ENCODE measurements around the gene EPGN. TPM values are rescaled to one million over a fixed set of nuclear protein-coding genes. Genes with fewer than 3 reads are reported as not detected.

The EPGN gene
- total RNA-seq, 2 experiments from 2014 or later: not detected

- Histone ChIP-seq H2AFZ (ENCODE audit: low read length) (no peak overlapping the region), H3K27ac (ENCODE audit: low read depth, low read length, poor library complexity, severe bottlenecking) (no peak overlapping the region), H3K9me2 (ENCODE audit: insufficient read depth, low read length) (no peaks in the 10 kb centered on the region), H3K4me2 (ENCODE audit: low read length) (no peak overlapping the region), H4K20me1 (ENCODE audit: insufficient read depth, low read length) (no peaks in the 10 kb centered on the region), H3K9me3 (ENCODE audit: low read length) (no peaks in the 10 kb centered on the region), H3K4me3 (ENCODE audit: low read depth, low read length, poor library complexity, severe bottlenecking) (no peak overlapping the region), H3K79me2 (ENCODE audit: insufficient read depth, low read depth, low read length) (no peaks in the 10 kb centered on the region), H3K4me1 (ENCODE audit: insufficient read depth, low read length, poor library complexity, severe bottlenecking) (no peaks in the 10 kb centered on the region), H3K36me3 (ENCODE audit: insufficient read depth, low read length) (no peaks in the 10 kb centered on the region)
- CTCF ChIA-PET (ENCODE audit: unreplicated experiment): no interaction called here
- no peak for TF ChIP-seq EZH2phosphoT487 (IDR thresholded peaks at IDR 0.05; ENCODE audit: borderline replicate concordance, low read depth, low read length)
- TF ChIP-seq CTCF (conservative IDR thresholded peaks at IDR 0.05; ENCODE audit: low read length): no peak
- no peak for DNase-seq (ENCODE audit: low spot score)
- intact Hi-C loops (cut with micrococcal nuclease; ENCODE audit: unreplicated experiment): no loop called here
- BruUV-seq (replicated peaks): no TSS peak
- POLR2A ChIA-PET: no interaction called here
These were observed 24.2 kb upstream of the EPGN start for GRCh38 chr4:74284053-74284452.

- Histone ChIP-seq H2AFZ (ENCODE audit: low read length) (no peak overlapping the region), H3K9me2 (ENCODE audit: insufficient read depth, low read length) (no peaks in the 10 kb centered on the region), H3K4me1 (ENCODE audit: insufficient read depth, low read length, poor library complexity, severe bottlenecking) (no peaks in the 10 kb centered on the region), H3K36me3 (ENCODE audit: insufficient read depth, low read length) (no peaks in the 10 kb centered on the region), H3K4me2 (ENCODE audit: low read length) (no peak overlapping the region), H3K27ac (ENCODE audit: low read depth, low read length, poor library complexity, severe bottlenecking) (no peak overlapping the region), H4K20me1 (ENCODE audit: insufficient read depth, low read length) (no peaks in the 10 kb centered on the region), H3K79me2 (ENCODE audit: insufficient read depth, low read depth, low read length) (no peaks in the 10 kb centered on the region), H3K9me3 (ENCODE audit: low read length) (no peaks in the 10 kb centered on the region), H3K4me3 (ENCODE audit: low read depth, low read length, poor library complexity, severe bottlenecking) (no peak overlapping the region)
- no peak for TF ChIP-seq EZH2phosphoT487 (IDR thresholded peaks at IDR 0.05; ENCODE audit: borderline replicate concordance, low read depth, low read length)
- TF ChIP-seq CTCF (conservative IDR thresholded peaks at IDR 0.05; ENCODE audit: low read length): no peak
- ChIA-PET POLR2A (interaction anchor here (0.7 kb wide), 1 partner anchor 18 kb away, joined by 3 read pairs; no protein-coding TSS in a partner anchor), CTCF (ENCODE audit: unreplicated experiment) (no interaction called here)
- no TSS peak for BruUV-seq (replicated peaks)
- intact Hi-C loops (cut with micrococcal nuclease; ENCODE audit: unreplicated experiment): no loop called here
- DNase-seq (ENCODE audit: low spot score): no peak
These were observed 21.1 kb upstream of the EPGN start for GRCh38 chr4:74287164-74287563.

GRCh38 chr4:74287791-74288190, 20.5 kb upstream of the EPGN start:
- H3K27ac ChIP-seq (ENCODE audit: low read depth, low read length, poor library complexity, severe bottlenecking): no peak overlapping the region
- no peaks in the 10 kb centered on the region for H3K4me1 ChIP-seq (ENCODE audit: insufficient read depth, low read length, poor library complexity, severe bottlenecking)
- BruUV-seq (replicated peaks): no TSS peak
- H3K79me2 ChIP-seq (ENCODE audit: insufficient read depth, low read depth, low read length): no peaks in the 10 kb centered on the region
- ChIA-PET CTCF (ENCODE audit: unreplicated experiment) (no interaction called here), POLR2A (interaction anchor here (0.7 kb wide), 1 partner anchor 19 kb away, joined by 3 read pairs; no protein-coding TSS in a partner anchor)
- no peak for TF ChIP-seq CTCF (conservative IDR thresholded peaks at IDR 0.05; ENCODE audit: low read length)
- TF ChIP-seq EZH2phosphoT487 (IDR thresholded peaks at IDR 0.05; ENCODE audit: borderline replicate concordance, low read depth, low read length): no peak
- no peak overlapping the region for H3K4me3 ChIP-seq (ENCODE audit: low read depth, low read length, poor library complexity, severe bottlenecking)
- H4K20me1 ChIP-seq (ENCODE audit: insufficient read depth, low read length): no peaks in the 10 kb centered on the region
- DNase-seq (ENCODE audit: low spot score): no peak
- no peaks in the 10 kb centered on the region for H3K36me3 ChIP-seq (ENCODE audit: insufficient read depth, low read length)
- H3K9me3 ChIP-seq (ENCODE audit: low read length): no peaks in the 10 kb centered on the region
- no peak overlapping the region for H3K4me2 ChIP-seq (ENCODE audit: low read length)
- intact Hi-C loops (cut with micrococcal nuclease; ENCODE audit: unreplicated experiment): no loop called here
- no peaks in the 10 kb centered on the region for H3K9me2 ChIP-seq (ENCODE audit: insufficient read depth, low read length)
- H2AFZ ChIP-seq (ENCODE audit: low read length): no peak overlapping the region

All from OCI-LY7 (cell line).